ENCODE data around the gene MROH2B. TPM values are rescaled to one million over a fixed set of nuclear protein-coding genes. Genes with fewer than 3 reads are reported as not detected.

MROH2B gene
- total and polyA plus RNA-seq, 7 donors = 0.07 to 0.36 (median 0.33) TPM; not detected in 4

GRCh38 chr5:41010572-41010971 lies 60.6 kb downstream of the MROH2B start:
- Histone ChIP-seq H3K4me1 (no peaks in the 10 kb centered on the region), H3K27ac (no peak overlapping the region), H3K36me3 (no peaks in the 10 kb centered on the region), H3K9me3 (no peaks in the 10 kb centered on the region), H3K4me3 (no peak overlapping the region), H3K27me3 (no peaks in the 10 kb centered on the region)
- no peak for TF ChIP-seq POLR2AphosphoS5 (IDR thresholded peaks at IDR 0.05)
- TF ChIP-seq EP300 (IDR thresholded peaks at IDR 0.05) = no peak
- TF ChIP-seq CTCF (IDR thresholded peaks at IDR 0.05) = no peak
- no peak for TF ChIP-seq POLR2A (IDR thresholded peaks at IDR 0.05)
- no peak for DNase-seq
- intact Hi-C loops (cut with DNase I) = no loop called here
- 94 to 97% methylated on average over 6 of the region's 6 CpGs for WGBS, 2 donors

GRCh38 chr5:41009232-41009631 lies 61.9 kb downstream of the MROH2B start:
- Histone ChIP-seq H3K36me3 (no peaks in the 10 kb centered on the region), H3K9me3 (no peaks in the 10 kb centered on the region), H3K27ac (no peak overlapping the region), H3K27me3 (no peaks in the 10 kb centered on the region), H3K4me1 (no peaks in the 10 kb centered on the region), H3K4me3 (no peak overlapping the region)
- no peak for TF ChIP-seq EP300 (IDR thresholded peaks at IDR 0.05)
- no peak for TF ChIP-seq POLR2A (IDR thresholded peaks at IDR 0.05)
- no peak for TF ChIP-seq POLR2AphosphoS5 (IDR thresholded peaks at IDR 0.05)
- no peak for TF ChIP-seq CTCF (IDR thresholded peaks at IDR 0.05)
- WGBS, 2 donors = 84 to 88% methylated on average over 4 of the region's 4 CpGs
- intact Hi-C loops (cut with DNase I) = no loop called here
- DNase-seq = no peak

- H3K27ac ChIP-seq = no peak overlapping the region
- H3K36me3 ChIP-seq = no peaks in the 10 kb centered on the region
- H3K4me1 ChIP-seq = no peaks in the 10 kb centered on the region
- intact Hi-C loops (cut with DNase I) = no loop called here
- no peak for DNase-seq
- no peaks in the 10 kb centered on the region for H3K27me3 ChIP-seq
- WGBS, 2 donors = 82 to 86% methylated on average over 7 of the region's 7 CpGs
- no peak overlapping the region for H3K4me3 ChIP-seq
- no peaks in the 10 kb centered on the region for H3K9me3 ChIP-seq
- TF ChIP-seq EP300 (IDR thresholded peaks at IDR 0.05) = no peak
- TF ChIP-seq POLR2AphosphoS5 (IDR thresholded peaks at IDR 0.05) = no peak
- no peak for TF ChIP-seq CTCF (IDR thresholded peaks at IDR 0.05)
- TF ChIP-seq POLR2A (IDR thresholded peaks at IDR 0.05) = no peak
Observed at GRCh38 chr5:41004931-41005330, 66.2 kb downstream of the MROH2B start.

- Histone ChIP-seq H3K9me3 (no peaks in the 10 kb centered on the region), H3K36me3 (no peaks in the 10 kb centered on the region), H3K27me3 (no peaks in the 10 kb centered on the region), H3K4me1 (no peaks in the 10 kb centered on the region), H3K4me3 (no peak overlapping the region), H3K27ac (no peak overlapping the region)
- DNase-seq = no peak
- intact Hi-C loops (cut with DNase I) = no loop called here
- no peak for TF ChIP-seq POLR2A (IDR thresholded peaks at IDR 0.05)
- no peak for TF ChIP-seq CTCF (IDR thresholded peaks at IDR 0.05)
- TF ChIP-seq POLR2AphosphoS5 (IDR thresholded peaks at IDR 0.05) = no peak
- TF ChIP-seq EP300 (IDR thresholded peaks at IDR 0.05) = no peak
- 72 to 76% methylated on average over 3 of the region's 3 CpGs for WGBS, 2 donors
Observed at GRCh38 chr5:41003670-41004376, 67.3 kb downstream of the MROH2B start.

GRCh38 chr5:40999966-41000365 lies 71.2 kb downstream of the MROH2B start:
- H3K27me3 ChIP-seq = no peaks in the 10 kb centered on the region
- intact Hi-C loops (cut with DNase I) = no loop called here
- no peaks in the 10 kb centered on the region for H3K4me1 ChIP-seq
- H3K36me3 ChIP-seq = no peaks in the 10 kb centered on the region
- DNase-seq = no peak
- H3K4me3 ChIP-seq = no peak overlapping the region
- TF ChIP-seq POLR2A (IDR thresholded peaks at IDR 0.05) (no peak), CTCF (IDR thresholded peaks at IDR 0.05) (no peak), EP300 (IDR thresholded peaks at IDR 0.05) (no peak), POLR2AphosphoS5 (IDR thresholded peaks at IDR 0.05) (no peak)
- H3K9me3 ChIP-seq = no peaks in the 10 kb centered on the region
- WGBS, 2 donors = 93 to 94% methylated on average over 4 of the region's 4 CpGs
- H3K27ac ChIP-seq = no peak overlapping the region

Measured in sigmoid colon (tissue), 7 donors.